Keratinocyte (primary cell): ENCODE results near the gene CAPZB.
A peak's percentile ranks its signal among the peaks of the same experiment; 100 is the strongest.

Source experiments
- CTCF ChIP-seq, 3 experiments: IDR thresholded peaks in 1 of 3; conservative IDR thresholded peaks in 1 of 3; optimal IDR thresholded peaks in 1 of 3; 2 replicates in 2 of 3; 3 replicates in 1 of 3; pipeline versions ENCODE3 to v1.5.1; 2011; ENCODE audit warnings: low read length in 3 of 3, mild to moderate bottlenecking in 3 of 3, moderate library complexity in 2 of 3, control low read depth in 1 of 3, inconsistent platforms in 1 of 3; ENCODE audit not compliant: insufficient read depth in 2 of 3; ENCODE audit errors: extremely low read depth in 1 of 3
- EZH2 ChIP-seq: IDR thresholded peaks from one replicate; pipeline ENCODE4 v1.6.1; 2012; ENCODE audit warnings: inconsistent platforms, mild to moderate bottlenecking, low read length, moderate library complexity

GRCh38 chr1:19439464-19440171, 45.7 kb downstream of the CAPZB start:
- TF ChIP-seq CTCF (optimal IDR thresholded peaks at IDR 0.05 in 1 of 3, IDR thresholded peaks at IDR 0.05 in 1 of 3, conservative IDR thresholded peaks at IDR 0.05 in 1 of 3; ENCODE audit: extremely low read depth in 1 of 3, insufficient read depth in 2 of 3, low read length in 3 of 3) = peak in 2 of 3 experiments; percentile 7 to 28
- TF ChIP-seq EZH2 = no peak
